Trophoblast cell (in vitro differentiated cells and primary cell): ENCODE results near the gene OR1F1.

Experiments
- DNase-seq, 2 donors: peaks; one replicate each; pipeline ENCODE4 v3.0.0-alpha.2; 2016
- H2AFZ ChIP-seq: 2 replicates; pipeline ENCODE4 v1.6.1; 2013; ENCODE audit warnings: low read length, moderate library complexity, mild to moderate bottlenecking; ENCODE audit not compliant: insufficient read depth, poor library complexity
- H2AK5ac ChIP-seq: 2 replicates; pipeline ENCODE4 v1.6.1; 2013; ENCODE audit warnings: mild to moderate bottlenecking, low read length
- H2BK120ac ChIP-seq: 2 replicates; pipeline ENCODE4 v1.6.1; 2013; ENCODE audit warnings: low read length, mild to moderate bottlenecking, moderate library complexity; ENCODE audit not compliant: insufficient read depth, poor library complexity
- H2BK12ac ChIP-seq: 2 replicates; pipeline ENCODE4 v1.6.1; 2013; ENCODE audit warnings: mild to moderate bottlenecking, low read length, moderate library complexity
- H2BK5ac ChIP-seq: 2 replicates; pipeline ENCODE4 v1.6.1; 2013; ENCODE audit warnings: low read length, low read depth, moderate library complexity, mild to moderate bottlenecking; ENCODE audit not compliant: poor library complexity
- H3K14ac ChIP-seq: 2 replicates; pipeline ENCODE4 v1.6.1; 2013; ENCODE audit warnings: mild to moderate bottlenecking, low read length
- H3K18ac ChIP-seq: 2 replicates; pipeline ENCODE4 v1.6.1; 2013; ENCODE audit warnings: mild to moderate bottlenecking, low read length
- H3K23ac ChIP-seq: 2 replicates; pipeline ENCODE4 v1.6.1; 2013; ENCODE audit warnings: low read length
- H3K27ac ChIP-seq: 2 replicates; pipeline ENCODE4 v1.5.1; 2013; ENCODE audit warnings: low read depth, mild to moderate bottlenecking, inconsistent platforms, low read length, moderate library complexity
- H3K27me3 ChIP-seq: 2 replicates; pipeline ENCODE4 v1.6.1; 2013; ENCODE audit warnings: inconsistent platforms, mild to moderate bottlenecking, low read length, moderate library complexity; ENCODE audit not compliant: insufficient read depth
- H3K36me3 ChIP-seq, 2 experiments: 1 replicate in 1 of 2; 2 replicates in 1 of 2; pipeline ENCODE4 v1.6.1; 2013; ENCODE audit warnings: low read length in 2 of 2, mild to moderate bottlenecking in 2 of 2, moderate library complexity in 1 of 2; ENCODE audit not compliant: insufficient read depth in 2 of 2, control insufficient read depth in 1 of 2
- H3K4ac ChIP-seq: 2 replicates; pipeline ENCODE4 v1.6.1; 2013; ENCODE audit warnings: low read depth, mild to moderate bottlenecking, low read length, moderate library complexity
- H3K4me1 ChIP-seq, 2 experiments: 1 replicate in 1 of 2; 2 replicates in 1 of 2; pipeline ENCODE4 v1.6.1; 2013; ENCODE audit warnings: low read length in 2 of 2, mild to moderate bottlenecking in 2 of 2, moderate library complexity in 1 of 2; ENCODE audit not compliant: insufficient read depth in 2 of 2, control insufficient read depth in 1 of 2
- H3K4me2 ChIP-seq: 2 replicates; pipeline ENCODE4 v1.6.1; 2013; ENCODE audit warnings: inconsistent platforms, mild to moderate bottlenecking, low read length, moderate library complexity
- H3K4me3 ChIP-seq: 2 replicates; pipeline ENCODE4 v1.5.1; 2013; ENCODE audit warnings: mild to moderate bottlenecking, low read depth, low read length, inconsistent platforms
- H3K79me1 ChIP-seq: one replicate; pipeline ENCODE4 v1.6.1; 2013; ENCODE audit warnings: low read length
- H3K79me2 ChIP-seq: 2 replicates; pipeline ENCODE4 v1.6.1; 2013; ENCODE audit warnings: low read length, mild to moderate bottlenecking; ENCODE audit not compliant: control insufficient read depth, insufficient read depth, poor library complexity
- H3K9ac ChIP-seq: 2 replicates; pipeline ENCODE4 v1.6.1; 2013; ENCODE audit warnings: mild to moderate bottlenecking, low read length
- H3K9me3 ChIP-seq: 2 replicates; pipeline ENCODE4 v1.6.1; 2013; ENCODE audit warnings: low read depth, mild to moderate bottlenecking, control low read depth, inconsistent platforms, low read length; ENCODE audit not compliant: insufficient read depth
- H4K12ac ChIP-seq: 2 replicates; pipeline ENCODE4 v1.6.1; 2013; ENCODE audit warnings: low read depth, mild to moderate bottlenecking, low read length, moderate library complexity
- H4K8ac ChIP-seq: 2 replicates; pipeline ENCODE4 v1.6.1; 2013; ENCODE audit warnings: low read depth, mild to moderate bottlenecking, low read length, moderate library complexity
- H4K91ac ChIP-seq: one replicate; pipeline ENCODE4 v1.6.1; 2013; ENCODE audit warnings: low read depth, mild to moderate bottlenecking, low read length, moderate library complexity
- WGBS: extraction: QIAGEN DNeasy Blood & Tissue Kit; methylation state at CpG from one replicate; pipeline ENCODE4 v1.1.7; 2013; ENCODE audit warnings: missing lambda C conversion rate; ENCODE audit not compliant: insufficient read length, insufficient coverage; ENCODE audit errors: extremely low coverage; 5-methylcytosine and 5-hydroxymethylcytosine counted together

OR1F1 gene

GRCh38 chr16:3170440-3171180 lies 17.4 kb upstream of the OR1F1 start:
- Histone ChIP-seq H2AFZ (no peak overlapping the region), H4K91ac (no peak overlapping the region), H3K27ac (no peak overlapping the region), H2BK5ac (no peak overlapping the region), H3K27me3 (peaks cover 34% of the 10 kb centered on the region), H3K79me2 (no peaks in the 10 kb centered on the region), H2BK120ac (no peak overlapping the region), H3K9me3 (peaks cover 3% of the 10 kb centered on the region), H3K4ac (no peak overlapping the region), H3K4me2 (peak overlapping the region; percentile 43), H3K18ac (no peak overlapping the region), H3K9ac (no peak overlapping the region), H2AK5ac (no peak overlapping the region), H3K23ac (no peak overlapping the region), H3K4me3 (no peak overlapping the region), H3K36me3 (no peaks in the 10 kb centered on the region), H3K79me1 (no peaks in the 10 kb centered on the region), H4K8ac (no peak overlapping the region), H2BK12ac (no peak overlapping the region), H3K4me1 (peaks cover 4 to 14% of the 10 kb centered on the region in 2 experiments), H3K14ac (no peak overlapping the region), H4K12ac (no peak overlapping the region)
- DNase-seq: no peak
- no CpG with 5 or more reads among the region's 53 CpGs for WGBS

- H3K18ac ChIP-seq: no peak overlapping the region
These were observed 16.7 kb upstream of the OR1F1 start for GRCh38 chr16:3171181-3171854.

GRCh38 chr16:3171855-3172593 lies 16.0 kb upstream of the OR1F1 start:
- DNase-seq: no peak
- Histone ChIP-seq H2BK12ac (no peak overlapping the region), H4K12ac (no peak overlapping the region), H2AFZ (no peak overlapping the region), H3K4me1 (peaks cover 4 to 14% of the 10 kb centered on the region in 2 experiments), H3K23ac (no peak overlapping the region), H3K79me1 (no peaks in the 10 kb centered on the region), H3K4me2 (peak overlapping the region; percentile 39), H3K14ac (no peak overlapping the region), H3K9me3 (peaks cover 3% of the 10 kb centered on the region), H3K18ac (no peak overlapping the region), H2AK5ac (no peak overlapping the region), H3K9ac (no peak overlapping the region), H3K4me3 (no peak overlapping the region), H2BK120ac (no peak overlapping the region), H3K79me2 (no peaks in the 10 kb centered on the region), H4K91ac (no peak overlapping the region), H3K27ac (no peak overlapping the region), H2BK5ac (no peak overlapping the region), H4K8ac (no peak overlapping the region), H3K27me3 (peaks cover 34% of the 10 kb centered on the region), H3K36me3 (no peaks in the 10 kb centered on the region), H3K4ac (no peak overlapping the region)
- WGBS: no CpG with 5 or more reads among the region's 41 CpGs

More at GRCh38 chr16:3171181-3171854, 16.7 kb upstream of the OR1F1 start:
- Histone ChIP-seq H3K23ac (no peak overlapping the region), H3K79me1 (no peaks in the 10 kb centered on the region), H3K79me2 (no peaks in the 10 kb centered on the region), H3K4me2 (peak overlapping the region; percentile 43), H3K36me3 (no peaks in the 10 kb centered on the region), H3K4me3 (no peak overlapping the region), H3K14ac (no peak overlapping the region), H4K8ac (no peak overlapping the region), H3K27me3 (peaks cover 34% of the 10 kb centered on the region), H3K9ac (no peak overlapping the region), H4K91ac (no peak overlapping the region), H2BK12ac (no peak overlapping the region), H3K4me1 (peaks cover 4 to 14% of the 10 kb centered on the region in 2 experiments), H3K9me3 (peaks cover 3% of the 10 kb centered on the region), H3K27ac (no peak overlapping the region), H4K12ac (no peak overlapping the region), H2BK120ac (no peak overlapping the region), H3K4ac (no peak overlapping the region), H2AK5ac (no peak overlapping the region), H2AFZ (no peak overlapping the region), H2BK5ac (no peak overlapping the region)
- DNase-seq: no peak
- no CpG with 5 or more reads among the region's 35 CpGs for WGBS

- no peak overlapping the region for H3K14ac ChIP-seq
- H4K91ac ChIP-seq: no peak overlapping the region
- H4K12ac ChIP-seq: no peak overlapping the region
- H3K79me2 ChIP-seq: no peaks in the 10 kb centered on the region
- WGBS: no CpG with 5 or more reads among the region's 24 CpGs
- H3K4me3 ChIP-seq: no peak overlapping the region
- DNase-seq: no peak
- H3K79me1 ChIP-seq: no peaks in the 10 kb centered on the region
- peaks cover 31% of the 10 kb centered on the region for H3K27me3 ChIP-seq
- H2AFZ ChIP-seq: peak overlapping the region; percentile 72
- no peak overlapping the region for H3K27ac ChIP-seq
- no peak overlapping the region for H2BK5ac ChIP-seq
- H2BK12ac ChIP-seq: no peak overlapping the region
- no peak overlapping the region for H4K8ac ChIP-seq
- no peak overlapping the region for H3K23ac ChIP-seq
- peak overlapping the region; percentile 60 for H3K4me2 ChIP-seq
- peaks cover 4 to 14% of the 10 kb centered on the region in 2 experiments for H3K4me1 ChIP-seq
- H2BK120ac ChIP-seq: no peak overlapping the region
- no peak overlapping the region for H3K4ac ChIP-seq
- H2AK5ac ChIP-seq: no peak overlapping the region
- no peaks in the 10 kb centered on the region for H3K36me3 ChIP-seq
- peaks cover 3% of the 10 kb centered on the region for H3K9me3 ChIP-seq
- H3K9ac ChIP-seq: no peak overlapping the region
- H3K18ac ChIP-seq: no peak overlapping the region
These were observed 13.9 kb upstream of the OR1F1 start for GRCh38 chr16:3173892-3174617.
